Measurements from ENCODE around the gene HCN1. TPM values are rescaled to one million over a fixed set of nuclear protein-coding genes. Genes with fewer than 3 reads are reported as not detected.

The HCN1 gene
- total RNA-seq, 1 experiment from 2014 or later, result not detected

GRCh38 chr5:45262061-45262590 lies 434.1 kb downstream of the HCN1 start:
- H3K27ac Mint-ChIP-seq (ENCODE audit: low read depth, unreplicated experiment), result no peak overlapping the region

GRCh38 chr5:45261125-45261524 lies 435.1 kb downstream of the HCN1 start:
- no peak overlapping the region for H3K4me3 Mint-ChIP-seq (ENCODE audit: unreplicated experiment)
- intact Hi-C loops (cut with micrococcal nuclease), result no loop called here
- H3K27me3 Mint-ChIP-seq (ENCODE audit: insufficient read depth, unreplicated experiment), result no peaks in the 10 kb centered on the region
- no peak for DNase-seq (ENCODE audit: unreplicated experiment)
- POLR2A ChIA-PET, result no interaction called here
- no peaks in the 10 kb centered on the region for H3K9me3 Mint-ChIP-seq (ENCODE audit: unreplicated experiment)
- no peaks in the 10 kb centered on the region for H3K4me1 Mint-ChIP-seq (ENCODE audit: insufficient read depth, unreplicated experiment)
- BruUV-seq (replicated peaks), result no TSS peak
- TF ChIP-seq CTCF (IDR thresholded peaks at IDR 0.05; ENCODE audit: unreplicated experiment), result no peak
- CTCF ChIA-PET, result no interaction called here
- no peaks in the 10 kb centered on the region for H3K36me3 Mint-ChIP-seq (ENCODE audit: insufficient read depth, unreplicated experiment)
- no peak overlapping the region for H3K27ac Mint-ChIP-seq (ENCODE audit: low read depth, unreplicated experiment)

More at GRCh38 chr5:45262061-45262590, 434.1 kb downstream of the HCN1 start:
- Mint-ChIP-seq H3K36me3 (ENCODE audit: insufficient read depth, unreplicated experiment) (no peaks in the 10 kb centered on the region), H3K4me1 (ENCODE audit: insufficient read depth, unreplicated experiment) (no peaks in the 10 kb centered on the region), H3K4me3 (ENCODE audit: unreplicated experiment) (no peak overlapping the region), H3K9me3 (ENCODE audit: unreplicated experiment) (no peaks in the 10 kb centered on the region), H3K27me3 (ENCODE audit: insufficient read depth, unreplicated experiment) (no peaks in the 10 kb centered on the region)
- ChIA-PET POLR2A (no interaction called here), CTCF (no interaction called here)
- DNase-seq (ENCODE audit: unreplicated experiment), result no peak
- TF ChIP-seq CTCF (IDR thresholded peaks at IDR 0.05; ENCODE audit: unreplicated experiment), result no peak
- BruUV-seq (replicated peaks), result no TSS peak
- intact Hi-C loops (cut with micrococcal nuclease), result no loop called here

GRCh38 chr5:45260292-45260691 lies 435.9 kb downstream of the HCN1 start:
- no peak overlapping the region for H3K27ac Mint-ChIP-seq (ENCODE audit: low read depth, unreplicated experiment)
- TF ChIP-seq CTCF (IDR thresholded peaks at IDR 0.05; ENCODE audit: unreplicated experiment), result no peak
- ChIA-PET CTCF (no interaction called here), POLR2A (no interaction called here)
- no peaks in the 10 kb centered on the region for H3K9me3 Mint-ChIP-seq (ENCODE audit: unreplicated experiment)
- no peaks in the 10 kb centered on the region for H3K27me3 Mint-ChIP-seq (ENCODE audit: insufficient read depth, unreplicated experiment)
- no peak overlapping the region for H3K4me3 Mint-ChIP-seq (ENCODE audit: unreplicated experiment)
- intact Hi-C loops (cut with micrococcal nuclease), result no loop called here
- no peaks in the 10 kb centered on the region for H3K36me3 Mint-ChIP-seq (ENCODE audit: insufficient read depth, unreplicated experiment)
- H3K4me1 Mint-ChIP-seq (ENCODE audit: insufficient read depth, unreplicated experiment), result no peaks in the 10 kb centered on the region
- no peak for DNase-seq (ENCODE audit: unreplicated experiment)
- no TSS peak for BruUV-seq (replicated peaks)

GRCh38 chr5:45252978-45253377 lies 443.2 kb downstream of the HCN1 start:
- no peak for TF ChIP-seq CTCF (IDR thresholded peaks at IDR 0.05; ENCODE audit: unreplicated experiment)
- H3K27me3 Mint-ChIP-seq (ENCODE audit: insufficient read depth, unreplicated experiment), result no peaks in the 10 kb centered on the region
- H3K4me1 Mint-ChIP-seq (ENCODE audit: insufficient read depth, unreplicated experiment), result no peaks in the 10 kb centered on the region
- no peak for DNase-seq (ENCODE audit: unreplicated experiment)
- intact Hi-C loops (cut with micrococcal nuclease), result no loop called here
- no TSS peak for BruUV-seq (replicated peaks)
- H3K27ac Mint-ChIP-seq (ENCODE audit: low read depth, unreplicated experiment), result no peak overlapping the region
- CTCF ChIA-PET, result interaction anchor here (0.6 to 0.7 kb wide), 2 partner anchors 22 to 138 kb away, joined by 3 to 5 read pairs; no protein-coding TSS in a partner anchor
- no peak overlapping the region for H3K4me3 Mint-ChIP-seq (ENCODE audit: unreplicated experiment)
- POLR2A ChIA-PET, result no interaction called here
- no peaks in the 10 kb centered on the region for H3K36me3 Mint-ChIP-seq (ENCODE audit: insufficient read depth, unreplicated experiment)
- peaks cover 7% of the 10 kb centered on the region for H3K9me3 Mint-ChIP-seq (ENCODE audit: unreplicated experiment)

Data from MCF 10A (cell line).